Muscle of back (tissue), 11 donors: ENCODE measurements around the gene ATP6V0D1. TPM values are rescaled to one million over a fixed set of nuclear protein-coding genes. Genes with fewer than 3 reads are reported as not detected.
A peak's percentile ranks its signal among the peaks of the same experiment; 100 is the strongest.

Experiments used
- DNase-seq, 3 donors: peaks; one replicate each; pipeline versions ENCODE4 v3.0.0 to v3.0.0-alpha.2; 2013
- polyA plus RNA-seq, 10 donors: library from polyadenylated mRNA; unstranded; fragments of 120-200 nt; gene quantifications; one replicate each; pipeline ENCODE4 v1.2.1, GENCODE V29; 2013; ENCODE audit not compliant: insufficient read length in 10 of 10

ATP6V0D1 gene
- polyA plus RNA-seq, 10 donors, result 51.9 to 64.9 (median 60.4) TPM

DNA sequence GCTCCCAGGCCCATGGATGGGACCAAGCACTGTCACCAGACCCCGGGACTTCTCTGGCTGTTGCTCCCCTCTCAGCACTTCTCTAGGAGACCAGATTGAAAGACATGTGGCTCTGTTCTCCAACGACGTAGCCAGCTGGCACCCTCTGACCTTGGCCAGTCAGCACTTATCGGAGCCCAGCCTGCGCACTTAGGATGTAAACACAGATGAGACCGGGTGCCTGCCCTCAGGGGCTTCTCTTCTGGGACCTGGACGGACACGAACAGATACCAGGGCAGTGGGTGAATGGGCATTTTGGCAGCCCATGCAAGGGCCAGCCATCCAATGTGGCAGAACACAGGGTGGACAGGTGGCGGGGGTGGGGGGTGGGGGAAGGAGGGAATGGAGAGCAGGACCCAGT lies 71.3 kb downstream of the ATP6V0D1 start:
- DNase-seq, result no peak

GRCh38 chr16:67407788-67408452 lies 73.0 kb downstream of the ATP6V0D1 start:
- DNase-seq, result no peak

- no peak for DNase-seq
Observed at GRCh38 chr16:67407176-67407787, 73.7 kb downstream of the ATP6V0D1 start.

GRCh38 chr16:67406111-67406971 lies 74.6 kb downstream of the ATP6V0D1 start:
- peak; percentile 87 to 96 (median 90) for DNase-seq

GRCh38 chr16:67405336-67405735 lies 75.6 kb downstream of the ATP6V0D1 start:
- DNase-seq, result no peak

DNA sequence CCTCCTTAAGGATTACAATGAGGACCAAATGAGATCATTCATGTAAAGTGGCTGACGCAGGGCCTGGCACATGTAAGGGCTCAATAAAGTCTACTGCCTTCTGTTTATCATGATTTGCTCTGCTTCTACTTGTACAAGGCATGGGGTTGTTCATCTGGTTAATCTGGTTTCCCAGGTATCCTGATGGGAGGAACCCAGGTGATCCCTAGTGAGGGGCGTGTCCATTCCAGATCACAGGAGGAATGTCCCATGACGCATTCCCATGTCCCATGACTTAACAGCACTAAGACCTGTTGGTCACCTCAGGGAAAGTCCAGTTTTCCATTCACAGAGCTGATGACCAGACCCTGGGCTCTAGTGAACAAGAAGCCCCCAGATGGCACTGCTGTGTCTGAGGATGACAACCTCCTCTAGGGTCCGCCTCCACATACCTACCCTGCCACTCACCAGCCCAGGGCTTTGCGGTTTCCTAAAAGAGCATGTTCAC lies 76.2 kb downstream of the ATP6V0D1 start:
- no peak for DNase-seq

GRCh38 chr16:67403976-67404555 lies 76.9 kb downstream of the ATP6V0D1 start:
- DNase-seq, result no peak

DNA sequence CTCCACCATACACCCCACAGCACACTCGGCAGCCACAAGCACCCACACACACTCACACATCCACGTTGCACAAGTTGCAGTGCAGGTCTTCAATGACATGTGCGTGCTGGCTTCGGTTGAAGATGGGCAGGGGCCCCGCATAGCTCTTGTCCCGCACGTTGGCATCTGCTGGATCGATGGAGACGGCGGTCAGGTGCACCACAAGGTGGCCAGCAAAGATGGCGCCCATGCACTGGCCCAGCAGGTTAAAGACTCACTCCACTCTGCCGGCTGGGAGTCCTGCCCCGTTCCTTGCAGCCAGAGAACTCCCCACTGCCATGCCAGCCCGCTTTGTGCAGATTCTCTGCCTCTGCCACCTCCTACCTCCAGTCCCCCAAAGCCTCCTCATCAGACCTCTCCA lies 80.1 kb downstream of the ATP6V0D1 start:
- DNase-seq, result no peak

- DNase-seq, result peak; percentile 67 to 81 (median 67)
Observed at GRCh38 chr16:67399749-67400704, 80.9 kb downstream of the ATP6V0D1 start.

DNA sequence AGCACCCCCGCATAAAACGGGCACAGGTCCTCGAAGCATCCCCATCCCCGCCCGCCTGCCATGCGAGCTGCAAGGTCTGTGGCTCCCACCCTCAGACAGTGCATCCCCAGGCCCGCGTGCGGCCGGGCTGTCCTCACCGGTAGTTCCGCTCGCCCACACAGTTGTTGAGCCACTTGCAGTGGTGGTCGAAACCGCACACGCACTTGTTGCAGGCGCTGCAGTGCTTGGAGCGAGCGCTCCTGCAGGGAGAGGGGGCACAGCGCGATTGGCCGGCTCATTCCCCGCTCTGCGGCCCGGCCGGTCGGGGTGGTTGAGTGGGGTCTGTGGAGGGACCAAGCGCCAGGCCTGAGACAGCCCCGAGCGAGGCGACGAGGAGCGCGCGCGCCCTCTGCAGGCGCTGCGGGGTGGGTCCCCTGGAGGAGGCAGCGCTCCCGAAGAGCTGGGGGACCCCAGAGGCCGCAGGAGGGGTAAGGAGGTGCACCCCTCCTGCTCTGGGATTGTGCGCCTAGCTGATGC lies 81.7 kb downstream of the ATP6V0D1 start:
- peak in 2 of 3 donors; percentile 69 to 88 for DNase-seq

DNA sequence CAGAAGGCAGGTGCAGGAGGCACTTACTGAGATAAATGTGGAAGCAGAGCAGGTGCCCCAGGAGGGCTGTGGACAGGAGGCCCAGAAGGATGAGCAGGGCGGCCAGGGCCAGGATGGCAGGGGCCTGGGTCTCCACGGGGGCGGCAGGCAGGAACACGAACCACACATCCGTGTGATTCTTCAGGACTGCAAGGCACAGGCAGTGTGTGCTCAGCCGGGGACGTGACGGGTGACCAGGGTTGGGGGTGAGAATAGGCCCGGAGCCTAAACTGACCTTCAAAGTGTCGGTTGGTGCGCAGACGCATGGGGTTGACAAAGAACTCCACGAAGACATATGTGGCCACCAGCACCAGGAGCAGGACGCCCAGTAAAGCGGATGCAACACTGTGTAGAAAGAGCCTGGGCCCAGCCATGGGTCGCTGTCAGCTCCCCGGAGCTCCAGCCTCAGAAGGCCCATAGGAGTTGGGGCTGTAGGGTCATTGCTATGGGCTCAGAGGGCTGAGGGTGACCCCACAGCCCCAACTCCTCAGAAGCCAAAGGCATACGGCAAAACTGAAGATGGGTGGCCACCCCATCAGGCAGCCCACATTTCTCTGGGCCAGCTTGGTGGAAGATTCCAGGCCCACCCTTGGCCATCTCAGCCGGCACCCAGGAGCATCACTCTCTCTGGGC lies 82.3 kb downstream of the ATP6V0D1 start:
- peak in 1 of 3 donors; percentile 15 for DNase-seq

DNA sequence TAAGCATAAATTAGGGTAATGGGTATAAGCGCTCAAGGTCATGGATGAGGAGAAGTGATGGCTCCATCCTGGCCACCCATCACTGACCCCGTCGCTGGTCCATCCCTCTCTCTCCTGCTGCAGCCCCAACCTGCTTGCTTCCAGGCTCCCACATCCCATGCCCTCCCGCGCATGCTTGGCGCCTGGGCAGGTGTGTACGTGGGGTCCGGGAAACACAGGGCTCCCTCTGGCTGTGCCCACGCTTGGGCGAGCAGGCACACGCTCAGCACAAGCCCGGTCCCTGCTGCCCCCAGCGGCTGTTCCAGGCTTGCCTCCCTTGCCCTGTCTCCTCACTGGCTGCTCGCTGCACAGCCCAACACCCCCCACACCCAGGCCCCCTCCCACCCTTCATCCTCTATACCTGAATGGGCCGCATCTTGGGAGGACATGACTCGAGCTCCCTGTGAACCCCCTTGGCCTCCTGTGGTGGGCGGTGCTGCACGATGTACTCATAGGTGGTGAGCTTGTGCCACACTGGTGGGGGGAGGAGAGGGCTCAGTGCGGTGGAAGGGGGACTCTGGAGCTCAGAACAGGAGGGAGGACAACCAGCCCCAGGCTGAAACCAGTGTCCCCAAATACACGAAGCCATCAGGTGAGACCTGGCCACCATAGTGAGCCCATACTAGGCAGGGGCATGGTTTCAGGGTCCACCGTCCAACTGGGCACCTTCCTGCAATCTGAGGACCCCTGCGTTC lies 83.0 kb downstream of the ATP6V0D1 start:
- no peak for DNase-seq

GRCh38 chr16:67397036-67397801 lies 83.7 kb downstream of the ATP6V0D1 start:
- peak in 1 of 3 donors; percentile 79 for DNase-seq

DNA sequence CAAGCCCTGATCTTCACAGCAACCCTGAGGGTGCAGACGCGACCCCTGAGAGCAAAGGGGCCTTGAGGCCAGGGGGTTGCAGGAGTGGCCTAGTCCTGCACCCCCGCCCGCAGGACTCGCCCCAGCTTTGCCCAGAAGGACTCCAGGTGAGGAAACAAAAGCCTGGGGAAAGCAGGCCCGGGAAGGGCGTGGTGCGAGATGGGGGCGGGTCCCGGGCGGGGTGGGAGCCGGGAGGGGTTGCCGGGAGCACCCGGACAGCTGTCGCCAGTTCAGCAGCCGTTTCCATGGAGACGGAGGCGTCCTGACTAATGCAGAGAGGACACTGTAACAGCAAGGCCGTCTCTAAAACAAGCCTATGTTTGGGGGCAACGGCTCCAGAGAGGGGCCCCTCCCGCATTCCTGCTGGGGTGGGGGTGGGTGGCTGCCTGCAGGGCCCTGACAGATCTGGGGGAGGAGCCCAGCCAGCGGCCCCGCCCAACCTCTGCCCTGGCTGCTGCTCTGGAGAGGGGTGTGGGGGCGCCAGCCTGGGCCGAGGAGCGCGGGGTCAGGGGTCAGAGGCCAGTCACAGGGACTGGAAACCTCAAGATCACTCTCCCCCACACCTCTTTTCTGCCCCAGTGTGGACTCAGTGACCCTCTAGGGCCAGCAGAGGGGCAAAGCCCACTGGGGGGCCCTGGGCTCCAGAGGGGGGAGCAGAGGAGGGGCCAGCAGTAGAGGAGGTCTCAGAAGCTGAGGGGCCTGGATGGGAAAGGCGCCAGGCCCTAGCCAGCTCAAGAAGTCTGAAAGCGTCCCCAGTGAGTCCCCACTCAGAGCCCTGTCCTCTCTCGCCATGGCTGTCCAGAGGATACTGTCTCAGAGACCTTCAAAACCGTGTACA lies 84.6 kb downstream of the ATP6V0D1 start:
- peak; percentile 90 to 95 (median 91) for DNase-seq

GRCh38 chr16:67395458-67396158 lies 85.3 kb downstream of the ATP6V0D1 start:
- DNase-seq, result no peak

DNA sequence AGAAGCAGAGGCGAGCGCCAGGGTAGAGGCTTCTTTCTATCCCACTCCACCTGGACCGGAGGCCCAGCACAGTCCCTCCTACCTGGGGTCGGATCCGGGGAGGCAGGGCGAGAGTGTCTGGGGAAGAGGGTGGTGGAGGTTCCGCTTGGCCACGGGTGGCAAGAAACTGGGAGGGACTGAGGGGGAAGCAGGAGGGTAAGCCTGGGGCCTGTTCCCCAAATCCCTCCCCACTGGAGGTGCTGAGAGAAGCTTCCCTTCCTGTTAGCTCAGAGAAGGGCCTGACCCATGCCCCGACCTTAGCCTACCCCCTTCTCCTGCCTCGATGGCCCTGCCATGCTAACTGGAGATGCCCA lies 85.9 kb downstream of the ATP6V0D1 start:
- no peak for DNase-seq
